MM.1S (cell line): ENCODE results near the gene PTCD2.

Experiments
- DNase-seq: peaks from one replicate; pipeline ENCODE4 v3.0.0-alpha.2; 2015
- H2AFZ ChIP-seq: fragments of 300-600 bp; sonication (generic); 2 replicates; pipeline ENCODE4 v1.6.0; 2016; ENCODE audit warnings: antibody characterized with exemption, low read length
- H3F3A ChIP-seq: fragments of 300-600 bp; sonication (generic); 2 replicates; pipeline ENCODE4 v1.6.1; 2016; ENCODE audit warnings: mild to moderate bottlenecking, antibody characterized with exemption, low read length, moderate library complexity, mixed read lengths; ENCODE audit not compliant: insufficient read depth
- H3K27ac ChIP-seq: fragments of 300-600 bp; sonication (generic); 2 replicates; pipeline ENCODE4 v1.5.1; 2016; ENCODE audit warnings: mild to moderate bottlenecking, low read length
- H3K27me3 ChIP-seq: fragments of 300-600 bp; sonication (generic); replicated peaks from 2 replicates; pipeline ENCODE4 v1.6.0; 2016; ENCODE audit warnings: low read length; ENCODE audit not compliant: insufficient read depth
- H3K36me3 ChIP-seq: fragments of 300-600 bp; sonication (generic); replicated peaks from 2 replicates; pipeline ENCODE4 v1.6.1; 2016; ENCODE audit warnings: mild to moderate bottlenecking, low read length, mixed read lengths; ENCODE audit not compliant: insufficient read depth
- H3K4me1 ChIP-seq: fragments of 300-600 bp; sonication (generic); 2 replicates; pipeline ENCODE4 v1.6.1; 2016; ENCODE audit warnings: low read length, mixed read lengths
- H3K4me2 ChIP-seq: fragments of 300-600 bp; sonication (generic); 2 replicates; pipeline ENCODE4 v1.6.0; 2016; ENCODE audit warnings: low read depth, low read length
- H3K4me3 ChIP-seq: fragments of 300-600 bp; sonication (generic); 2 replicates; pipeline ENCODE4 v1.5.1; 2016; ENCODE audit warnings: low read length, mixed read lengths
- H3K79me2 ChIP-seq: fragments of 300-600 bp; sonication (generic); 2 replicates; pipeline ENCODE4 v1.6.1; 2016; ENCODE audit warnings: mixed run types, low read length, mixed read lengths
- H3K9ac ChIP-seq: fragments of 300-600 bp; sonication (generic); 2 replicates; pipeline ENCODE4 v1.6.1; 2016; ENCODE audit warnings: low read length, mixed read lengths
- H3K9me2 ChIP-seq: fragments of 300-600 bp; sonication (generic); replicated peaks from 2 replicates; pipeline ENCODE4 v1.6.1; 2016; ENCODE audit warnings: mild to moderate bottlenecking, low read length, mixed read lengths; ENCODE audit not compliant: insufficient read depth
- H3K9me3 ChIP-seq: fragments of 300-600 bp; sonication (generic); replicated peaks from 2 replicates; pipeline ENCODE4 v1.6.1; 2016; ENCODE audit warnings: mild to moderate bottlenecking, low read length, mixed read lengths; ENCODE audit not compliant: insufficient read depth
- H4K20me1 ChIP-seq: fragments of 300-600 bp; sonication (generic); 2 replicates; pipeline ENCODE4 v1.6.1; 2016; ENCODE audit warnings: mild to moderate bottlenecking, low read length, moderate library complexity, mixed read lengths; ENCODE audit not compliant: insufficient read depth
- CTCF ChIP-seq: fragments of 300-600 bp; sonication (generic); IDR thresholded peaks from 2 replicates; pipeline ENCODE4 v1.5.1; 2016; ENCODE audit warnings: antibody characterized with exemption, low read length, mixed read lengths
- EZH2 ChIP-seq: fragments of 300-600 bp; sonication (generic); optimal IDR thresholded peaks from 2 replicates; pipeline ENCODE3; 2017; ENCODE audit warnings: low read depth, mild to moderate bottlenecking, antibody characterized with exemption, low read length, mixed read lengths
- EZH2phosphoT487 ChIP-seq: fragments of 300-600 bp; sonication (generic); IDR thresholded peaks from 2 replicates; pipeline ENCODE4 v1.6.1; 2018; ENCODE audit warnings: antibody characterized with exemption, low read length

Gene PTCD2

GRCh38 chr5:72388646-72389045, 68.5 kb downstream of the PTCD2 start:
- Histone ChIP-seq H3K27ac (no peak overlapping the region), H3K9me3 (no peaks in the 10 kb centered on the region), H3K4me3 (no peak overlapping the region), H3K4me1 (no peaks in the 10 kb centered on the region), H3K9ac (no peak overlapping the region), H3K4me2 (no peak overlapping the region), H3K9me2 (no peaks in the 10 kb centered on the region), H2AFZ (no peak overlapping the region), H3F3A (no peaks in the 10 kb centered on the region), H4K20me1 (no peaks in the 10 kb centered on the region), H3K36me3 (no peaks in the 10 kb centered on the region), H3K27me3 (no peaks in the 10 kb centered on the region), H3K79me2 (no peaks in the 10 kb centered on the region)
- DNase-seq = no peak
- TF ChIP-seq EZH2 = no peak
- TF ChIP-seq CTCF = no peak
- no peak for TF ChIP-seq EZH2phosphoT487

- Histone ChIP-seq H3K4me1 (no peaks in the 10 kb centered on the region), H3K79me2 (no peaks in the 10 kb centered on the region), H3K27ac (no peak overlapping the region), H2AFZ (no peak overlapping the region), H3K36me3 (no peaks in the 10 kb centered on the region), H3K9me3 (no peaks in the 10 kb centered on the region), H3K4me2 (no peak overlapping the region), H3K27me3 (no peaks in the 10 kb centered on the region), H4K20me1 (no peaks in the 10 kb centered on the region), H3K9ac (no peak overlapping the region), H3K9me2 (no peaks in the 10 kb centered on the region), H3K4me3 (no peak overlapping the region), H3F3A (no peaks in the 10 kb centered on the region)
- TF ChIP-seq EZH2 = no peak
- no peak for TF ChIP-seq EZH2phosphoT487
- TF ChIP-seq CTCF = no peak
- DNase-seq = no peak
Observed at GRCh38 chr5:72390836-72391235, 70.7 kb downstream of the PTCD2 start.

GRCh38 chr5:72392326-72392733, 72.2 kb downstream of the PTCD2 start:
- no peak for DNase-seq
- no peaks in the 10 kb centered on the region for H3K4me1 ChIP-seq
- no peak overlapping the region for H3K27ac ChIP-seq
- no peak overlapping the region for H2AFZ ChIP-seq
- no peak for TF ChIP-seq EZH2
- TF ChIP-seq EZH2phosphoT487 = no peak
- no peak for TF ChIP-seq CTCF
- no peaks in the 10 kb centered on the region for H3K79me2 ChIP-seq
- H3K4me2 ChIP-seq = no peak overlapping the region
- no peak overlapping the region for H3K4me3 ChIP-seq
- H3K27me3 ChIP-seq = no peaks in the 10 kb centered on the region
- no peaks in the 10 kb centered on the region for H3K36me3 ChIP-seq
- H3K9me2 ChIP-seq = no peaks in the 10 kb centered on the region
- no peaks in the 10 kb centered on the region for H4K20me1 ChIP-seq
- no peaks in the 10 kb centered on the region for H3F3A ChIP-seq
- H3K9me3 ChIP-seq = no peaks in the 10 kb centered on the region
- no peak overlapping the region for H3K9ac ChIP-seq
